Glutamatergic neuron (in vitro differentiated cells): ENCODE results near the gene XYLT1. TPM values are rescaled to one million over a fixed set of nuclear protein-coding genes. Genes with fewer than 3 reads are reported as not detected.

Experiments used
- DNase-seq: peaks from one replicate; pipeline ENCODE4 v3.0.0; 2022
- H3K27ac Mint-ChIP-seq: one replicate; pipeline ENCODE4 v1.8.0; 2020; ENCODE audit warnings: mild to moderate bottlenecking, mixed read lengths, inconsistent platforms; ENCODE audit not compliant: unreplicated experiment
- H3K27me3 Mint-ChIP-seq: one replicate; pipeline ENCODE4 v1.8.0; 2020; ENCODE audit warnings: mild to moderate bottlenecking, moderate library complexity, mixed read lengths, inconsistent platforms; ENCODE audit not compliant: unreplicated experiment
- H3K36me3 Mint-ChIP-seq: one replicate; pipeline ENCODE4 v1.8.0; 2020; ENCODE audit warnings: mild to moderate bottlenecking, mixed read lengths, inconsistent platforms; ENCODE audit not compliant: unreplicated experiment
- H3K4me1 Mint-ChIP-seq: one replicate; pipeline ENCODE4 v1.8.0; 2020; ENCODE audit warnings: mild to moderate bottlenecking, low read depth, mixed read lengths, inconsistent platforms; ENCODE audit not compliant: unreplicated experiment
- H3K4me3 Mint-ChIP-seq: one replicate; pipeline ENCODE4 v1.8.0; 2020; ENCODE audit warnings: mild to moderate bottlenecking, mixed read lengths, inconsistent platforms; ENCODE audit not compliant: unreplicated experiment
- H3K9me3 Mint-ChIP-seq: one replicate; pipeline ENCODE4 v1.8.0; 2020; ENCODE audit warnings: mild to moderate bottlenecking, moderate library complexity, mixed read lengths, inconsistent platforms; ENCODE audit not compliant: unreplicated experiment
- CTCF ChIP-seq: fragments of 200-600 bp; sonication (generic); IDR thresholded peaks from one replicate; pipeline ENCODE4 v1.5.0; 2021; ENCODE audit not compliant: partially characterized antibody, unreplicated experiment
- total RNA-seq: library from RNA; stranded (reverse); fragmentation: NEBNext Ultra II Directional; extraction: Animal tissue kit (Norgen Biotek cat#: 25700); gene quantifications from one replicate; pipeline ENCODE4 v1.2.1, GENCODE V29; 2021; ENCODE audit not compliant: unreplicated experiment

Gene XYLT1
- total RNA-seq, 1 donor from 2014 or later: 18.4 TPM

DNA sequence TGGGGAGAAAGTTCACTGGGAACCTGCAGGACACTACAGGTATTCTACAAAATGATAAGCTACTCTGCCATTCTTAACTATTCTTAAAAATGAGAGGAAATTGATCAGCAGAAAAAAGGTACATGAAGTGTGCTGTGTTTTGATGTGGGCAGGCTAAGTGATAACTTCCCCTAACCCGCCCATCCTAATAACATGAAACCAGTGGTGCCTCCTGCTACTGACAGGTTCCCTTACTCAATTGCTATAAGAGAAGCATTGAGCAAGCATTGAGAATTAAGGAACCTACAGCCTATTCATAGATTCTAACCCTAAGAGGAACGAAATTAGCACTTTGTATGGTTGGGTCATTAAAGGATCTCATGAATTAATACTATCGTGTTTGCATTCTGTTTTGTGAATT, 18.9 kb downstream of the XYLT1 start:
- Mint-ChIP-seq H3K9me3 (no peaks in the 10 kb centered on the region), H3K27ac (no peak overlapping the region), H3K27me3 (peaks cover 5% of the 10 kb centered on the region), H3K4me1 (peaks cover 32% of the 10 kb centered on the region), H3K36me3 (no peaks in the 10 kb centered on the region), H3K4me3 (no peak overlapping the region)
- DNase-seq: no peak
- TF ChIP-seq CTCF: no peak

- no peak overlapping the region for H3K4me3 Mint-ChIP-seq
- H3K27ac Mint-ChIP-seq: peak overlapping the region; percentile 3
- H3K27me3 Mint-ChIP-seq: peaks cover 5% of the 10 kb centered on the region
- no peak for DNase-seq
- peaks cover 40% of the 10 kb centered on the region for H3K4me1 Mint-ChIP-seq
- H3K9me3 Mint-ChIP-seq: no peaks in the 10 kb centered on the region
- TF ChIP-seq CTCF: no peak
- H3K36me3 Mint-ChIP-seq: no peaks in the 10 kb centered on the region
Observed at GRCh38 chr16:17450291-17450690, 20.5 kb downstream of the XYLT1 start.

DNA sequence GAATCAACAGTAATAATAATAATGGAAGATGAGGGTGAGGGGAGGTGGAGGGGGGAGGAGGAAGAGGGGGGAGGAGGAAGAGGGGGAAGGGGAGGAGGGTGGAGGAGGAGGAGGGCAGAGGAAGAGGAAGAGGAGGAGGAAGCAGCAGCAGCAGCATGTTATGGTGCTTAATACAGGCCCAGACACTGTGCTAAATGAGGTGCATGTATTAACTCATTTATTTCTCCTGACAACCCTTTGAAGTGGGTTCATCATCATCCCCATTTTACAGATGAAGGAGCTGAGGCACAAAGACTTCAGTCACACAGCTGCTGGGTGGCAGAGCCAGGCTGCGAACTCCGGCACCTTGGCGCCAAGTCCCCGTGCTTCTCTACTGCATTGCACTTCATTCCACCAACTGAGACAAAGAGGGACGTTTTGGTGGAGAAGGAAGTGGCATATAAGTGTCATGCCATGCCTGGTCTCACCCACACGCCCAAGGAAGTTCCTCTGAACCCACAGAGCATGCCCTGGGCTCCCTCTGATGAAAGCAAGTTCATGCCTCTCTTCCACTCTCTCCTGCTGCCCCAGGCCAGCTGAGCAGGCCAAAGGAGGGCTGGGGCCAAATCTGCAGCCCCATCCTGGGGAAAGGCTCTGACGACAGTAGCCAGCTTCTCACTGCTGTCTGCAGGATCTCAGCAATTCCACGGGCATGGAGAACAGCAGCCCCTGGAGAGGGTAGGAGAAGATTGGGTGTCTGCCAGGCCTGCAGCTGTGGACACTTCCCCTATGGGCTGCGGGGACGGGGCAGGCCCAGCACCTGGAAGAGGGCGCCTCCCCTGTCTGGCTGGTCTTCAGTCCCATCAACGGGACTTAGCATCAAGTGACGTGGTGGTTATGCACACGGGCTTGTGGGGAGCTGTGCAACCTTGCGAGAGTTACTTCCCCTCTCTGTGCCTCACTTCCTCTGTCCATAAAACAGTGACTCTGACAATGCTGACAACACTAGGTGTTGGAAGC, 21.8 kb downstream of the XYLT1 start:
- H3K4me3 Mint-ChIP-seq: no peak overlapping the region
- no peak for DNase-seq
- H3K27ac Mint-ChIP-seq: no peak overlapping the region
- no peak for TF ChIP-seq CTCF
- H3K9me3 Mint-ChIP-seq: no peaks in the 10 kb centered on the region
- peaks cover 5% of the 10 kb centered on the region for H3K27me3 Mint-ChIP-seq
- no peaks in the 10 kb centered on the region for H3K36me3 Mint-ChIP-seq
- peaks cover 37% of the 10 kb centered on the region for H3K4me1 Mint-ChIP-seq

- DNase-seq: peak; percentile 64
- H3K4me3 Mint-ChIP-seq: peak overlapping the region; percentile 75
- peaks cover 26% of the 10 kb centered on the region for H3K4me1 Mint-ChIP-seq
- H3K9me3 Mint-ChIP-seq: no peaks in the 10 kb centered on the region
- H3K27me3 Mint-ChIP-seq: peaks cover 5% of the 10 kb centered on the region
- no peak for TF ChIP-seq CTCF
- peak overlapping the region; percentile 84 for H3K27ac Mint-ChIP-seq
- H3K36me3 Mint-ChIP-seq: no peaks in the 10 kb centered on the region
Observed at GRCh38 chr16:17447101-17447569, 23.6 kb downstream of the XYLT1 start.

DNA sequence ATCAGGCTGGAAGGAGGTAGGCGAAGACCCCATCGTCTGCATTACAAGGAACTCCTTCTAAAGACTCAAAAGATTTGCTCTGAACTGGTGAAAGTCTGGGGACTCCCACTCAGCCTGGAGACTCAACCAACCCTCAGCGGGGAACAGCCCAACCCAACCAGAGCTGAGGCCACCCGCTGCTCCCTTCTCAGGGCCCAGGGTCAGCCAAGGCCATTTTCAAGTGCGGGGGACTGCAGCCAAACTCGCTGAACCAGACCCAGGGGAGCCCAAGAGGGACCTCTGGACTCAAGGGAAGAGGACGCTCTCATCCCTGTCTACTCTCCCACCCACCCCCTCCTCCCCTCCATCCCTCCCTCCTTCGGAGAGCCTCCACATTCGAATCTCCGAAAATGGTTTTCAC, 24.1 kb downstream of the XYLT1 start:
- no peak for TF ChIP-seq CTCF
- H3K36me3 Mint-ChIP-seq: no peaks in the 10 kb centered on the region
- no peaks in the 10 kb centered on the region for H3K9me3 Mint-ChIP-seq
- H3K4me1 Mint-ChIP-seq: peaks cover 24% of the 10 kb centered on the region
- H3K27ac Mint-ChIP-seq: peak overlapping the region; percentile 84
- DNase-seq: peak; percentile 33
- H3K27me3 Mint-ChIP-seq: peaks cover 5% of the 10 kb centered on the region
- peak overlapping the region; percentile 75 for H3K4me3 Mint-ChIP-seq
